Measurements from ENCODE around the gene GRIK1.

Gene GRIK1

DNA sequence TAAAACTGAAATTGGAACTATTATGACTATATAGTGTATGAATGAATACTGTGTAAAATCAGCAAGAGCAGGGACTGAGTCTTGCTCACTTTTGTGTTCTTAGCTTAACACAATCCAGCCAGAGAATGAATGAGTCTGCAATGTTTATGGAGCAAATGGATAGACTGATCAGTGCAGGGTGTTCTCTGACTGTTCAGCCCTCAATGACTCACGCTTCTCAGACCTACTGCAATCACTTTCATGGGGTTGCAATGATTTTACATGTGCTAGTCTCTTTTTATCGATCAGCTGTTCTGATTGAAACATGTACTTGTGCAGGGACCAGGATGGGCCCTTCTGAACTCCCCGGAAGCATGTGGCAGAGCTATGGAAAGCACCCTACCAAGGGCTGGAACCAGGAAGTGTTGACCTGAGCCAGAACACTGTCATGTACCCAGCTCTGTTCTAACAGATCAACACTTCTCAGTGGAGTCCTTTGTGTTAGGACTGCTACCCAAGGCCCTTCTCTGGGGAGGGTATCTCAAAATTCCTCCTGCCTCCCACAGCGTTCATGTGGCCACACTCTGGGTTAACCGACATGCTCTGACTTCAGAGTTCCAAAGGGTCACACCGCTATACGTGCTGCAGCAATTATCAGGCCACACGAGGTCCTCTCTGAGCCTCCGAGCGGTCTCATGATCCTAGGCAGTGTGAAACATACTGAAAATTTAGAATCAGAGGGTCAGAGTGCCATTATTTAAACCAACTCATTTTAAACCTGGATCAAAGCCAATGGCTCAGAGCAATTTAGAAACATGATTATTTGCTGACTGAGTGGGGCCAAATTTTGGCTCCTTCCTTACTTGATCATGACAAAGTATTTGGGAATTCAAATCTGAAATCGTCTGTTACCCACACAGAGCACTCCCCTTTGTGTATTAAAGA lies 35.2 kb downstream of the GRIK1 start:
- DNase-seq: peak; percentile 1

DNA sequence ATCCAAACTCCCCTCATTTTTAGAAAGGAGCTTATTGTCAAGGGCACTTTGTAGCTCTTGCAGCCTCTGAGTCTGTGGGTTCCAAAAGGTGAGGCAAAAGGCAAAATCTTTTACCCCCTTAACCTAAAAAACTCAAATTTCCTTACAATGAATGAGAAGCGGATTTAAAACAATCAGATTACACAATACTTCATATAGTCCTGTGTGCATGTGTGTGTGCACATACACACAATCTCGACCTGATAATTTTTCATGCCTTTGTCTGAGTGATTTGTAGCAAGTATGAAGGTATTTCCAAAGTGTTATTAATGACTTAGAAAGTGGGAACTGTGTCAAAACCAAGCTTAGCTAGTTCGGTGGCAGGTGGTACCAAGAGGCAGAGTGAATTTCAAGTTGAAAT lies 42.9 kb downstream of the GRIK1 start:
- no peak for DNase-seq

DNA sequence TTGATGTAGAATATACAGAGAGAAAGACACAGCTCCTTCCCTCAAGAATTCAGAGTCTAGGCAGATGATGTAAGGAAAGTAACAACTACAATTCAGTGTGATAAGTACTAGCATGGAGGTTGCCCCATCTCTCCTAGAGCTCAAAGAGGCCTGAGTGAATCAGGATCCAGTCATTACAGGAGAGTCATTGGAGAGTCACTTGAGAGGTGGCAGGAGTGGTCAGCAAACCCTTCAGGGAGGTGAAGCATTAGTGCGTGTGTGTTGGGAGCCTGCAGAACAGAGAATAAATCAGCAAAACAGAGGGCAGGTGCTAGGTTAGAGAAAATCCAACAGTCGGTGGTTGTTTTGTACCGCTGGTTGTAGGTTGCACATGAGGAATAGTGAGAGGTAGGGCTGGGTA lies 46.1 kb downstream of the GRIK1 start:
- no peak for DNase-seq

DNA sequence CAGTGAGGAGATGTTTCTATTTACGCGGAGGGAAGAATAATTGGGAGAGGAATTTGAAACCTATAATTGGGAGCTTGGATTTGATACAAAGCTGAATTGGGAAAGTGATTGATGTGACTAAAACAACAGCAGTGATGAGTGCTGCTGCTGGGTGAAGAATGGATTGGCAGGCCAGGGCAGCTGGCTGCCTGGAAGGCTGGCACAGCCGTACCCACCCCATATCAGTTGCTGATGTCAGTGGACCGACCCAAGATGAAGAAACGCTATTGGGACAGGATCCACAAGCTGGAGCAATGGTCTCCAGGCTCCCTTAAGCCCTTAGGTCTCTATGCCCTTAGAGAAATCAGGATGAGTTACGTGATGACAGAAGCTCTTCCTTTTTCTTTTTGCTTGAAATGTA lies 47.4 kb downstream of the GRIK1 start:
- DNase-seq: no peak

DNA sequence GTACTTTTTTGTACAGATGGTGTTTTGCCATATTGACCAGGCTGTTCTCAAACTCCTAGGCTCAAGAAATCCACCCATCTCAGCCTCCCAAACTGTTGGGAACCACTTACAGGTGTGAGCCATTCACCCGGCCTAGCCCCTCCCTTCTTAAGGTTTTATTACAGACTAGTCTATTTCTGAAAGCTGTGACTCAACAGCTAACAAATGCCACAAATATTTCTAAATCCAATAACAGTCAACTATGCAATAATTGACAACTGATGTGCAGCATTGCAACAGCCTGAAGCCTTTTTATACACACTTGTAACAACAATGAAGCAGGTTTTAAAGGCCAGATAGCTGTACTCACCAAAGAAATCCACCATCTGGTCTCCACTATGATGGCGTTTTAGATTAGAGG lies 51.4 kb downstream of the GRIK1 start:
- DNase-seq: no peak

DNA sequence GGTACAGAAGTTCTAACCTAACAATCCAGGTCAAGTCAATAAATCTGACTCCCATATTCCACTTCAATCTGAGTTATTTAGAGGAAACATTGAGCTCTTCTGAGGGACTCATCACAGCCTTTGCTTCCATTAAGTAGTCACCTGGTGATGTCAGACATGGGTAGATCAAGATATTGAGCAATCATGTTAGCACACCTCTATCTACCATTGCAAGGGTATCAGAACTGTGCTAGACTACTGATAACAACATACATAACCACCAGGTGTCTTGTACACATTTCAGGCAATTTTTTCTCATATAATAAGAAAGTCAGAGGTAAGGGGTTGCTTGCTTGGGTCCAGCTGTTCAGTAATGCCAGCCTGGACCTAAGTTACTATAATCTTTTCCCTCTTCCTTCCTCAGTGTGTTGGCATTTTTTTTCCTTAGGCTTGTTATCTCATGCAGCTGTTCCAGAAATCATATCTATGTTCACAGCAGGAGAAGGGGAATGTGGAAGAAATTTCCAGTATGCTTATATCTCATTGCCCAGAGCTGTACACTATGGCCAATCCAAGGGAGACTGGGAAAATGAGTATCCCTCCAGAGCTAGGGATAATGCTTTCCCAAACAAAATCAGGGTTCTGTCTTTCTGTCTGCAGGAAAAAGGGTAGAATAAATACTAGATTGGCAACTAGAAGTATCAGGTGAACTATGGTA lies 52.3 kb downstream of the GRIK1 start:
- no peak for DNase-seq

DNA sequence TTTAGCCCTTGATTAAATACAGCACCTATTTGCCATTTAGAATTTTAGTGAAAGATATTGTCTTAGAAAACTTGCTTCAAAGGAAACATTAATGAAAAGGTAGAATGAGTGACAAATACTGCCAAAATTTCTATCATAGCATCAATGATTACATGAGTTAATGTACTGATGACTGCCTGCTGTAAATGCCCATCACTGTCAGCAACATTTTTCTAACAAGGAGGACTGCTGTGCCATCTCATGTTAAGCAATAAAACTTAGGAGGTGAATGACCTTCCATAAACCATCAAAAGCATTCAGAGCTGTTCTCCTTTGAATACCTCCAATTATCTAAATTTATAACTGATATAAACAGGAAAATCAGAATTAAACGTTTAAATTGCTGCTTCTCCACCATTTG lies 54.3 kb downstream of the GRIK1 start:
- DNase-seq: no peak

DNA sequence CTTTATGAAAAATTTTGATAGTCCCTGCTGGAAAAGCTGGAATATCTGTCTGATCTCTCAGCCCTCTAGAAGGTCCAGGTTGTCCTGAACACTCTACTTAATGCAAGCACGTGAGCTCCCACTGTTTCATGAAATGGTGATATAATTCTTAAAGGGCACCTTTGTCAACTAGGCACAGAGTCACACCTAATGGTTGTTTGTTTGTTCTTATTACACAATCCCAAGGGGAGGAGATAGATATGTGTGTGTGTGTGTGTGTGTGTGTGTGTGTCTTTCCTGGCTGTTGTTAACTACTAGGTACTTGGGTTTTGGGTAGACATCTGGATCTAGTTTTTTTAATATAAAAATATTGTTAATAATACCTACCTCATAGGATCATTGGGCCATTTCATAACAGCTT lies 63.9 kb downstream of the GRIK1 start:
- DNase-seq: no peak

DNA sequence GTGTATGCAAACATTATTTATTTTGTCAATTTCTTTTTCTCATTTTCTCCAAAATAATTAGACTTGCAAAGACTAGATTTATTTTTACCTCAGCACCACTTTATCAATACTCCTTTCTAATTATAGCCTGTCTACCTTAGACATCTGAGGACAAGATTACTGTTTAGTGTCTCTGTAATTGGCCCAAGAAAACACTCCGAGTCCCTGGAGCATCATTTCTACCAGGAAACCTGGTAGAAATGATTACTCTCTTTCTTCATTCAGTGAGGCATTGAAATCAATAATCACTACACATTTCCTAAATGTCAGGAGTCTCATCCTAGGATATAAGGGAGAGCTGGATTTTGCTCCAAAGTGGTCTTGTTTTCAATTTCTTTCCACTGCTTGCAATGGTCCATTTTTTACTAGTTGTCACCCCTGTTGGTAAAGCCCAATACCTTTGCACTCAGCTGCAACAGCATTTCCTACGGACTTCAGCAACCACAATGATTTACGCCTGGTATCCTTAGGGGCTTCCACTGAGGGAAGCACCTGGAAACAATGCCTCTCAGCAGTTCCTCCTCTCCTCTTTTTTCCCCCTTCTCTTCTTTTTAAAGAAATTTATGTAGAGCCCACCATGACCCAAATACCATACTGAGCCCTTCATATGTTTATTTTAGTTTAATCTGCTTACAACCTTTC lies 64.6 kb downstream of the GRIK1 start:
- no peak for DNase-seq

DNA sequence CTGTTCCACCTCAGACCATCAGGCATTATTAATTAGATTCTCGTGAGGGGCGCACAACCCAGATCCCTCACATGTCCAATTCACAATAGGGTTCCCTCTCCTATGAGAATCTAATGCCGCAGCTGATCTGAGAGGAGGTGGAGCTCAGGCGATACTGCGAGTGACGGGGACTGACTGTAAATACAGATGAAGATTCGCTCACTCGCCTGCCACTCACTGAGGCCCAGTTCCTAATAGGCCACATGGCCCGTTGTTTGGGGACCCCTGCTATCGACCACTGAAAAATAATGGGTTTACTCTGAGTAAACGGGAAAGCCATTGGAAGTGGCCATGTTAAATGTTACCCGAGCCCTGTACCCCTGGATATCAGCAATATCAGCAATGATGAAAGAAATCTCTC lies 65.9 kb downstream of the GRIK1 start:
- no peak for DNase-seq

DNA sequence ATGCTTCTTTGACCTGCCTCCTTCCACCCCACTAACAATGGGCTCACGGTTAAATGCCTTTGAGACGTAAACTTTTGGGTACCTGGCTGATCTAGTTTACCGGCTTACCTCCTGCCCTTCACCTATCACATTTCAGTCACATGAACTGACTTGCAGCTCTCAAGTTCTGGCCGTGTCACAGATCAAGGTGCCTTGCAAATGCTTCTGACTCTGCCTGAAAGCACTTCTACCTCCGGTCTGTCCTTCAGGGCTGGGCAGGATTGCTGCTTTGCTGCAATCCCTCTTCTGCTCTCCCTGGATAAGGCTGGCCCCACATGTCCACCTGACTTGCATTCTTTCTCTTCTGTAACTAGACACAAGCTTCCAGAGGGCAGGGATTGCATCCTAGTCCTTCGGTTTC lies 69.0 kb downstream of the GRIK1 start:
- DNase-seq: no peak

DNA sequence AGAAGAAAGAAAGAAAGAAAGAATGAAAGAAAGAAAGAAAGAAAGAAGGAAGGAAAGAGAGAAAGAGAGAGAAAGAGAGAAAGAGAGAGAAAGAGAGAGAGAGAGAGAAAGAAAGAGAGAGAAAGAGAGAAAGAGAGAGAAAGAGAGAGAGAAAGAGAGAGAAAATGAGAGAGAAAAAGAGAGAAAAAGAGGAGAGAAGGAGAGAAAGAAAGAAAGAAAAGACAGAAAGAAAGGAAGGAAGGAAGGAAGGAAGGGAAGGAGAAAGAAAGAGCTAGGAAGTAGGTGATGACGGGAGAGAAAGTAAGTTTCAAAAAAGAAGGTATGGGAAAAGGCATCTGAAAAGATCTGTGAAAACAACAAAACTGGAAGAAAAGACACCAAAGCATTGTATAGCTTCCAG lies 72.0 kb downstream of the GRIK1 start:
- no peak for DNase-seq

DNA sequence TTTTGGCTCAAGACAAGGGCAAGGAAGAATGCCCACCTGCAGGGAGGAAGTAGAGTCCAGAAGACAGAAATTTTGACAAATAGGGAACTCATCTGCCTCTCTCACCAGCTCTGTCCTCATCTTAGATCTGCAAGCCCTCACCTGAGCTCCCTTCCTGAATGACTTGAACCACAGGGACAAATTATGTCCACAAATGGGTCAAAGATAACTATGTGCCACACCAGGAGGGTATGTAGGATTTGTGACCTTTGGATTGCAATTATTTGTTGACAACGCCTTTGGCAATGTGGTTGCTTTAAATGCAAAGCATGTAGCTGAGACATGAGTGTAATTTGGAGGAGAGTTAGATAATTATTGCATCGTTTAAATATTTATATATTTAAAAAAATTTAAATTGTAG lies 79.5 kb downstream of the GRIK1 start:
- DNase-seq: no peak

DNA sequence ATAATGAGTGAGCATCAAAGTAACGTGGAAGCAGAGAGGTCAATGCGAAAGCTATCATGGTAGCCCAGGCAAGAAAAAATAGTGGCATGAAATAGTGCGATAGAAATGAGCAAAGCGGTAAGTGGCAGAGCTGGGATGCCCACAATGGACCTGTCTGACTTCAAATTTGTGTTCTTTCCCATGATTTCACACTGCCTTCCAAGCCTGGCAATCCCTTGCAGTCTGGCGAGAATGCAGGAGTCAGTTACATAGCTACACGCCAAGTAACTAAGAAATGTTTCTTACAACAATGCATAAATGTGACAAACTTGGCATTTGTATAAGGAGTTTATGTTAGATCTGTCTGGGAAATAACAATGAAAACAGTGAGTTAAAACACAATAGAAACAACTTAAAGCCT lies 82.6 kb downstream of the GRIK1 start:
- no peak for DNase-seq

DNA sequence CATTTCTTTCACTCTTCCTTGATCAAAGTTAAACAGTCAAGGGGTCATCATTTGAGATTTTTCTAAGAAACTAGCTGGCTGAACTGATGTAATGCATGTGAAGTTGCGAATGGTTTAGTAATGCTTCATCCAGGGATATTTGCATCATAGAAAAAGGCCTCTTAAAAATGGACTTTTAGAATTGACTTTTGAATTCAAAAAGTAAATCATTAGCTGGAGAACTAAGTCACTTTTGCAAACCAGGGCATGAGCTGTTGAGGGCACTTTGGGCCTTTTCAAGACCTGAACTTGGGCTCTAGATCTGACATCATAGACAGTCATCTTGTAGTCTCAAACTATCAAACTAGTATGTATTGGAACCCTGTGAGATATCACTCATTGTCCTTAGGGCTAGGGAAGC lies 85.0 kb downstream of the GRIK1 start:
- no peak for DNase-seq

DNA sequence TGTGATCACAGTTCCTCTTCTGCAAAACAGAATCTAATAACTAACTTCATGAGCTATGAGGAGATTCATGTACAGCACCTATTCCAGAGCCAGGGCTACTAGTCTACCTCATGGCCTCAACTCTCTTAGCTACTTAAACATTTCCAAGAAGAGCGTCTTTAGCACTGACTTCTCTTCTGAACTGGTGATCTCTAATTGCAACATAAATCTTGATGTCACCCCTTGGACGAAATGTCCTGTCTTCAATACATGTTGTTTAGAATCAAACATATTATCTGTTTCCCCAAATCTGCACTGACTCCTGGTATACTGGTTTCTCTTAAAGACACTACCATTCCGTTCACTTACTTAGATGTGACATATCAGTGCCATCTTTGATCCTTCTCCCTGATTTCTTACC lies 88.2 kb downstream of the GRIK1 start:
- DNase-seq: no peak

DNA sequence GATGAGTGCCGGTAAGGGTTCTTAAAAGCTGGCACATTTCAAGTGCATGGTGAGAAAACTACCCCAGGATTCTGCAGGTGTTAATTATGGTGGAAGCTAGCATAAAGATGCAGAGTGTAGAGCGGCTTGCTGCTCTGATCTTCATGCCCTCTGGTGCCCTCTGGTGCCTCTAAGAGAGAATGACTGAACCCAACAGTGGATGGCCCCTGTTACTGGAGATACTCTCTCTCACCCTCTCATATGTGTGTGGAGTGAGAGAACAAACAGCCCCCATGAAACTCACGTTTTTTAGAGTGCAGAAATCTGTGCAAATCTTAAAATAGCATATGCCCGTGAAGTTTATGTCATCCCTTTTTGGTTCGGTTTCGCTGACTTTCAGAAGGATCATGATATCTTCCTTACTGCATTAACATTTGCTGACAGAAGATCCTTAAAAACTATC lies 90.0 kb downstream of the GRIK1 start:
- peak; percentile 56 for DNase-seq

DNA sequence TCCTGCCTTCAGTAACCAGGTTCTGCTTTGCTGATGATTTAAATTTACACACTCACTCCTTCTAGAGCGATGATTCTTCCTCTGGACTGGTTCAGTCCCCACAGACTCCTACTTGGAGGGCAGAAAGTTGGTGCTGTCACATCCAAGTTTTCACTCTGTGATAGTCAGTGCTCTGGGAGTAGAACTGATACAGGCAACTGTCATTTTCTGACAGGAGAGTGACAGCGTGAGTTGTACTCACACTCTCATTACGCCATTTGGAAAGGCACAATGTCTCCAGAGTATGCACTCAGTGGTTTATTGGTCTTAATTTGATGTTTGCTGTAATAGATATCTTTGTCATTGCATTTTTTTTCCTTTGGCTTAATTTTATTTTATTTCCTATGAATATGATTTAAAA lies 96.0 kb downstream of the GRIK1 start:
- DNase-seq: no peak

DNA sequence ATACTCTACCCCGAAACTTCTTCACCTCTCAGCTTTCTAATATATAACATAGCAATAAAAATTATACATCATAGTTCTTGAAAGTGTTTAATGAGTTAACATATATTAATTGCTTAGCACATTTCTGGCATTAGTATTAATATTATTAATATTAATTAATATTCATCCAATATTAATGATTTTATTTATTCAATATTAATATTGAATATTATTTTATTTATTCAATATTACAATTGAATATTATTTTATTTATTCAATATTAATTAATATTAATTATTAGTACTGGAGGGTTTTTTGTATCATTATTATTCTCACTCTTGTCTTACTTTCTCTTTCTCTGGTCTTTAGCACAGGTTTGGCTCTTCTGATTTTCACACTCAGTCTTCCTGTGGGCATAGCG lies 105.2 kb downstream of the GRIK1 start:
- DNase-seq: no peak

DNA sequence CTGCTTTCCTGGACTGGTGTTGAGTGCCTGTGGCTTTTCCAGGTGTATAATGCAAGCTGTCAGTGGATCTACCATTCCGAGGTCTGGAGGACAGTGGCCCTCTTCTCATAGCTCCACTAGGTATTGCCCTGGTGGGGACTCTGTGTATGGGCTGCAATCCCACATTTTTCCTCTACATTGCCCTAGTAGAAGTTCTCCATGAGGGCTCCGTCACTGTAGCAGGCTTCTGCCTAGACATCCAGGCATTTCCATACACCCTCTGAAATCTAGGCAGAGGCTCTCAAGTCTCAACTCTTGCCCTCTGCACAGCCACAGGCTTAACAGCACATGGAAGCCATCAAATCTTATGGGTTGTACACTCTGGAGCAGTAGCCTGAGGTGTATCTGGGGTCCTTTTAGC lies 107.6 kb downstream of the GRIK1 start:
- DNase-seq: no peak

DNA sequence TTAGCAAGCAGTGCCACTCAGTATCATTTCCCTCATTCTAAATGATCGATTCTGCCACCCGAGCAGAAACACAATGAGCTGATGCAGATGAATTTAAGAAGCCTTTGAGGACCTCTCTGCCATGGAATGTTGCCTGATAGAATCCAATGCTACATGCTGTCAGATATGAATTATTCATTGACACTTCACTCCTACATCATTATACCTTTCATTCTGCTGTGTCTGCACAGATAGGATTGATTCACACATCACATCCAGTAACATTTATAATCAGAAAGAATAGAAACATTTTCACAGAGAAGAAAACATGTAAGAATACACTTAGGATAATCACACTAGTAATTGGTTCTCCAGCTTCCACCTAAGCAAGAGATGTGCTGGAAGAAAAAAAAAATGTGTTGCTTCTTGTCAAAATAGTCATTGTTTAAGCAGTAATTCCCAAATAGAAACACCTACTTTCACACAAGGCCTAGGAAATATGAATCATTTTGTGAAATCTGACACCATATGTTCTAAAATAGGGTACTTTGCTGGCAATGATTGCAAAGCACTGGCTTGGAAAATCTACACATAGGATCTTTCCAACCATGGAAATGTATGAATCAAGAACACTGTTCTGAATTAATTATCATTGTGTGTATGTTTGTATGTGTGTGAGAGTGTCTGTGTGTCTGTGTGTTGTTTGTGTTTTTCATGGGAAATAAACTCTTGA lies 110.1 kb downstream of the GRIK1 start:
- no peak for DNase-seq

DNA sequence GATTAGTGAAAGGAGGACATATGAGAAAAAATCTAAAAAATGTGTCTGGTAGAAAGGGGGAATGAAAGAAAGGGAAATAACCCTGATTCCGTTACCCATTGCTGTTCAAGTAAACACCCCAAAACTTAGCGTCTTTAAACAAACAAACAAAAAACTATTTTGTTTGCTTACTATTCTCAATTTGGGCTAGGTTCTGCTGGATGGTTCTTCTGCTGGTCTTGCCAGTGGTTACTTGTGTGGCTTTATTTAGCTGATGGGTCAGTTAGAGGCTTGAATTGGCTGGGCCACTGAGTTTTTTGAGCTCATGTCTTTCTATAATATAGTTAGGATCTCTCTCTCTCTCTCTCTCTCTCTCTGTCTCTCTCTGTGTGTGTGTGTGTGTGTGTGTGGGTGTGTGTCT lies 112.1 kb downstream of the GRIK1 start:
- DNase-seq: no peak

DNA sequence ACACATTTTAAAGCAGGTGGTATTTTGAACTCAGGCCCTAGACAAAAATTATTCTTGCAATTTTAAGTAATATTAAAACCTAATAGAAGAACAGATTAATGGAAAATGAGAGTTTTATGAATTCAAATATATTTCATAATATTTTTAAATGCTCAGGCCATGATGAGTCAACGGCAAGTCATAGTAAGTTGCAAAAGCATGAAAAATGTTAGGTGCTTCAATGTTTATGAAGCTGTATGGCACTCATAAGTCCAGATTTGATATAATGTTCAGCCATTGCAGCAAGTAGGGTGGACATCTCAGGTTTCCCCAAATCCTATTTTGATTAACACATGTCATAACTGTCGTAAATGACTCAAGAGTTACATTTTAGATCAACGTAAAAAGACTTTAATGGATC lies 112.6 kb downstream of the GRIK1 start:
- no peak for DNase-seq

Measured in EL (cell line).